Esophagus muscularis mucosa (tissue), 4 donors: ENCODE data around the gene DAD1. TPM values are rescaled to one million over a fixed set of nuclear protein-coding genes. Genes with fewer than 3 reads are reported as not detected.
"Not testable (repeated sequence)": the region's sequence is repeated elsewhere in the genome, so short reads cannot be mapped to it uniquely, and the experiment has no call there.

Experiments
- DNase-seq: peaks from one replicate; pipeline ENCODE4 v3.0.0-alpha.2; 2017; ENCODE audit errors: extremely low spot score
- H3K27ac ChIP-seq, 4 donors: fragments of 200-600 bp; sonication (generic); replicated peaks in 1 of 4; 1 replicate in 3 of 4; 2 replicates in 1 of 4; pipeline ENCODE4 v1.5.1; 2016 to 2019; ENCODE audit warnings: mild to moderate bottlenecking in 1 of 4
- H3K27me3 ChIP-seq, 4 donors: fragments of 200-600 bp; sonication (generic); one replicate each; pipeline versions ENCODE4 v1.5.1 to v1.6.0; 2016 to 2019
- H3K36me3 ChIP-seq, 4 donors: fragments of 200-600 bp; sonication (generic); one replicate each; pipeline ENCODE4 v1.5.1; 2016 to 2019
- H3K4me1 ChIP-seq, 4 donors: fragments of 200-600 bp; sonication (generic); one replicate each; pipeline ENCODE4 v1.5.1; 2016 to 2019
- H3K4me3 ChIP-seq, 4 donors: fragments of 200-600 bp; sonication (generic); 1 replicate in 2 of 4; 2 replicates in 2 of 4; pipeline ENCODE4 v1.5.1; 2016 to 2019; ENCODE audit warnings: mild to moderate bottlenecking in 4 of 4, moderate library complexity in 1 of 4
- H3K9me3 ChIP-seq, 4 donors: fragments of 200-600 bp; sonication (generic); 1 replicate in 3 of 4; 2 replicates in 1 of 4; pipeline ENCODE4 v1.5.1; 2016 to 2019
- CTCF ChIP-seq, 3 experiments: fragments of 200-600 bp in 2 of 3; fragments of 450-650 bp in 1 of 3; sonication (generic) in 2 of 3; IDR thresholded peaks; one replicate each; pipeline ENCODE4 v1.5.1; 2017 to 2019; ENCODE audit warnings: antibody characterized with exemption in 3 of 3, mild to moderate bottlenecking in 2 of 3, moderate library complexity in 1 of 3
- EP300 ChIP-seq: sonication (generic); formaldehyde crosslinking; IDR thresholded peaks from one replicate; pipeline ENCODE4 v1.6.1; 2017; ENCODE audit warnings: antibody characterized with exemption
- POLR2A ChIP-seq: fragments of 450-650 bp; IDR thresholded peaks from one replicate; pipeline ENCODE4 v1.6.1; 2017; ENCODE audit warnings: antibody characterized with exemption, moderate library complexity, mild to moderate bottlenecking, low read depth
- POLR2AphosphoS5 ChIP-seq, 2 donors: sonication (generic); formaldehyde crosslinking; IDR thresholded peaks; one replicate each; pipeline ENCODE4 v1.6.1; 2017; ENCODE audit warnings: antibody characterized with exemption in 2 of 2
- WGBS: methylation state at CpG from one replicate; pipeline ENCODE4 v1.1.5; 2018; 5-methylcytosine and 5-hydroxymethylcytosine counted together
- intact Hi-C: fragments of 100-400 bp; cut with DNase I; formaldehyde crosslinking; loops from one replicate; pipeline ENCODE4 v1.15.1; 2023
- total RNA-seq, 4 donors: library from RNA; depleted of rRNA; stranded (reverse); fragments of >200 nt; gene quantifications; one replicate each; pipeline versions ENCODE4 v1.1.0 to v1.2.1, GENCODE V29; 2016

DAD1 gene
- total RNA-seq, 4 donors from 2014 or later, result 118 to 154 (median 131) TPM

GRCh38 chr14:22567437-22567836 lies 21.6 kb downstream of the DAD1 start:
- intact Hi-C loops, result no loop called here
- 100% methylated on average over 1 of the region's 1 CpG for WGBS
- no peak for DNase-seq
- H3K4me1 ChIP-seq, result peaks cover 14 to 52% (median 46%) of the 10 kb centered on the region in 4 donors
- H3K27me3 ChIP-seq, result no peaks in the 10 kb centered on the region
- H3K4me3 ChIP-seq, result no peak overlapping the region
- H3K9me3 ChIP-seq, result no peaks in the 10 kb centered on the region
- H3K27ac ChIP-seq, result no peak overlapping the region
- H3K36me3 ChIP-seq, result peaks cover 6 to 63% (median 32%) of the 10 kb centered on the region in 4 donors
- TF ChIP-seq POLR2AphosphoS5 (IDR thresholded peaks at IDR 0.05), result no peak
- no peak for TF ChIP-seq CTCF (IDR thresholded peaks at IDR 0.05)
- TF ChIP-seq EP300, result no peak
- no peak for TF ChIP-seq POLR2A

- no peak overlapping the region for H3K4me3 ChIP-seq
- peaks cover 8 to 52% (median 44%) of the 10 kb centered on the region in 4 donors for H3K4me1 ChIP-seq
- intact Hi-C loops, result no loop called here
- no peaks in the 10 kb centered on the region for H3K27me3 ChIP-seq
- TF ChIP-seq CTCF (IDR thresholded peaks at IDR 0.05) (no peak), POLR2A (no peak), POLR2AphosphoS5 (IDR thresholded peaks at IDR 0.05) (no peak), EP300 (no peak)
- peaks cover 5 to 62% (median 29%) of the 10 kb centered on the region in 4 donors for H3K36me3 ChIP-seq
- H3K27ac ChIP-seq, result no peak overlapping the region
- WGBS, result 90% methylated on average over 2 of the region's 2 CpGs
- no peaks in the 10 kb centered on the region for H3K9me3 ChIP-seq
- no peak for DNase-seq
Measured at GRCh38 chr14:22566845-22567244, 22.2 kb downstream of the DAD1 start.

- H3K9me3 ChIP-seq, DNase-seq, H3K27me3 ChIP-seq, intact Hi-C loops, H3K27ac ChIP-seq, H3K4me3 ChIP-seq: not testable (repeated sequence)
- Histone ChIP-seq H3K4me1 (peaks cover 8 to 52% (median 44%) of the 10 kb centered on the region in 4 donors), H3K36me3 (peaks cover 0 to 57% (median 24%) of the 10 kb centered on the region in 4 donors)
- 98% methylated on average over 9 of the region's 9 CpGs for WGBS
Measured at GRCh38 chr14:22566266-22566665, 22.8 kb downstream of the DAD1 start.

GRCh38 chr14:22565391-22565945 lies 23.6 kb downstream of the DAD1 start:
- H3K4me3 ChIP-seq, result no peak overlapping the region
- peaks cover 0 to 53% (median 22%) of the 10 kb centered on the region in 4 donors for H3K36me3 ChIP-seq
- H3K9me3 ChIP-seq, result no peaks in the 10 kb centered on the region
- intact Hi-C loops, result no loop called here
- TF ChIP-seq EP300 (no peak), CTCF (IDR thresholded peaks at IDR 0.05) (no peak), POLR2AphosphoS5 (IDR thresholded peaks at IDR 0.05) (no peak), POLR2A (no peak)
- no peaks in the 10 kb centered on the region for H3K27me3 ChIP-seq
- no peak for DNase-seq
- peak overlapping the region in 3 of 4 donors; percentile 65 to 73 (median 71) for H3K27ac ChIP-seq
- H3K4me1 ChIP-seq, result peaks cover 5 to 48% (median 39%) of the 10 kb centered on the region in 4 donors
- 92% methylated on average over 3 of the region's 3 CpGs for WGBS

- Histone ChIP-seq H3K27ac (peak overlapping the region; percentile 48 to 73 (median 68)), H3K4me1 (peaks cover 5 to 51% (median 36%) of the 10 kb centered on the region in 4 donors), H3K9me3 (no peaks in the 10 kb centered on the region), H3K27me3 (no peaks in the 10 kb centered on the region), H3K36me3 (peaks cover 0 to 52% (median 21%) of the 10 kb centered on the region in 4 donors), H3K4me3 (no peak overlapping the region)
- no peak for TF ChIP-seq POLR2AphosphoS5 (IDR thresholded peaks at IDR 0.05)
- WGBS, result 54% methylated on average over 1 of the region's 1 CpG
- DNase-seq, result no peak
- intact Hi-C loops, result no loop called here
Measured at GRCh38 chr14:22564463-22564862, 24.6 kb downstream of the DAD1 start.

GRCh38 chr14:22563987-22564386 lies 25.0 kb downstream of the DAD1 start:
- Histone ChIP-seq H3K9me3 (no peaks in the 10 kb centered on the region), H3K27ac (peak overlapping the region; percentile 48 to 73 (median 68)), H3K4me3 (no peak overlapping the region), H3K27me3 (no peaks in the 10 kb centered on the region), H3K4me1 (peaks cover 6 to 53% (median 40%) of the 10 kb centered on the region in 4 donors), H3K36me3 (peaks cover 0 to 48% (median 18%) of the 10 kb centered on the region in 4 donors)
- intact Hi-C loops, result no loop called here
- TF ChIP-seq POLR2AphosphoS5 (IDR thresholded peaks at IDR 0.05), result peak in 1 of 2 donors; percentile 17
- no peak for TF ChIP-seq POLR2A
- no peak for DNase-seq
- WGBS, result 44% methylated on average over 5 of the region's 5 CpGs
